Measurements from ENCODE around the gene ZNF496. TPM values are rescaled to one million over a fixed set of nuclear protein-coding genes. Genes with fewer than 3 reads are reported as not detected.

Gene ZNF496
- total RNA-seq, 4 donors from 2014 or later = 8.8 to 48.0 (median 29.8) TPM

GRCh38 chr1:247329097-247329617 lies 2.5 kb downstream of the ZNF496 start:
- no peak for TF ChIP-seq CTCF (IDR thresholded peaks at IDR 0.05; ENCODE audit: low read depth)

GRCh38 chr1:247328311-247328710 lies 3.4 kb downstream of the ZNF496 start:
- TF ChIP-seq CTCF (IDR thresholded peaks at IDR 0.05; ENCODE audit: low read depth) = no peak

DNA sequence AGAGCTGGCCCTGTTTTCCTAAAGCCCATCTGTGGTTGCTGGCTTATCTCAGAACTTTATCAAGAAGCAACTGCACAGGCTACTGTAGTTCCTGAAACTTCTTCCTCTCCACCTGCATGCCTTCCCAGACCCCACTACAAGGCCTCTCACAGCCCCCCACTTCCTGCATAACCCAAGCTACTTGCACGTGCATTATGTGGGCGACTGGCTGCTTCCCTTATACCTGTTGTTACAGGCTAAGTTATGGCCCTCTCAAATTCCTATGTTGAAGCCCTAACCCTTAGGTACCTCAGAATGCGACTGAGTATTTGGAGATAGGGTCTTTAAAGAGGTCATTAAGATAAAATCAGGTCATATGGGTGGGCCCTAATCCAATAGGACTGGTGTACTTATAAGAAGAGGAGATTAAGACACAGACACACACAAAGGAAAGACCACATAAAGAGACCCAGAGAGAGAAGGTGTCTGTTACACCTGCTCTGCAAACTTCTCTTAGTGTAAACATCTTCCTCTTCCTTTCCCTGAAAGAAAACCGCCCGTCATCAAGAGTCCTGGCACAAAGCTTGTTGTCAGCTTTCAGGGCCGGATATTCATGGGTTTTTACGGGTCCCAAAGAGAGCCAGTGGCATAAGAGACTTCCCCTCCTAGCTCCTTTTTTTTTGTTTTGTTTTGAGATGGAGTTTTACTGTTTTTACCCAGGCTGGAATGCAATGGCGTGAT lies 5.1 kb downstream of the ZNF496 start:
- TF ChIP-seq CTCF (IDR thresholded peaks at IDR 0.05; ENCODE audit: low read depth) = no peak

DNA sequence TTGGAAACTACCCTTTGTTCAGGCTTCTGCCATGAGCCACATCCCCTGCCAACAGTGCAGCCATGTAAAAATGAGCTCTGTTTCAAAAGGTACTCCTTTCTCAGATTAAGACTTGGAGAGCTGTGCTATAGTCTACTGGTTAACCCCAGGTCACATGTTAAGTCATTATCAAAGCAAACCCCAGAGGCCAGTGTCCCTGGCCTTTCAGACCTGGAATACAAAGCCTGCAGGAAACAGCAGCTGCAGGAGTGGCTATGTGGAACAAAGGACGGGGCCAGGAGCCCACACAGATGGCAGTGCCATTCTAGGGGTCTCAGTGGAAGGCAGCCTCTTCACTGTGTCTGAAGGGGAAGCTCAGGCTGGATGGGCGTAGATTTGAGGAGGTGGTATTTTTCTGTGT lies 6.7 kb downstream of the ZNF496 start:
- no peak for TF ChIP-seq CTCF (IDR thresholded peaks at IDR 0.05; ENCODE audit: low read depth)

GRCh38 chr1:247324204-247324787 lies 7.4 kb downstream of the ZNF496 start:
- no peak for TF ChIP-seq CTCF (IDR thresholded peaks at IDR 0.05; ENCODE audit: low read depth)

GRCh38 chr1:247322849-247323586 lies 8.6 kb downstream of the ZNF496 start:
- TF ChIP-seq CTCF (IDR thresholded peaks at IDR 0.05; ENCODE audit: low read depth) = no peak

GRCh38 chr1:247322442-247322841 lies 9.2 kb downstream of the ZNF496 start:
- no peak for TF ChIP-seq CTCF (IDR thresholded peaks at IDR 0.05; ENCODE audit: low read depth)
